GM18508 (cell line): ENCODE measurements around the gene SIGLECL1.

Experiments used
- ATAC-seq: cut with Tn5 transposase; IDR thresholded peaks from one replicate; pipeline ENCODE4 v1.9.1; 2021; ENCODE audit warnings: moderate number of reproducible peaks; ENCODE audit not compliant: insufficient read depth, unreplicated experiment

SIGLECL1 gene

GRCh38 chr19:51252306-51253079 is 1.6 kb downstream of the SIGLECL1 start:
- no peak for ATAC-seq

GRCh38 chr19:51253088-51253806 is 2.4 kb downstream of the SIGLECL1 start:
- no peak for ATAC-seq

GRCh38 chr19:51256155-51256625 is 5.3 kb downstream of the SIGLECL1 start:
- ATAC-seq, result no peak

GRCh38 chr19:51257471-51257870 is 6.6 kb downstream of the SIGLECL1 start:
- no peak for ATAC-seq

- no peak for ATAC-seq
These were observed 7.6 kb downstream of the SIGLECL1 start for GRCh38 chr19:51258165-51259160.

GRCh38 chr19:51259348-51260245 is 8.7 kb downstream of the SIGLECL1 start:
- ATAC-seq, result no peak

- no peak for ATAC-seq
These were observed 12.9 kb downstream of the SIGLECL1 start for GRCh38 chr19:51263808-51264207.

- ATAC-seq, result no peak
These were observed 20.2 kb downstream of the SIGLECL1 start for GRCh38 chr19:51271067-51271466.

- no peak for ATAC-seq
These were observed 21.4 kb downstream of the SIGLECL1 start for GRCh38 chr19:51272183-51272810.

GRCh38 chr19:51274049-51274770 is 23.3 kb downstream of the SIGLECL1 start:
- no peak for ATAC-seq

- no peak for ATAC-seq
These were observed 26.2 kb downstream of the SIGLECL1 start for GRCh38 chr19:51277112-51277511.

- ATAC-seq, result no peak
These were observed 31.5 kb downstream of the SIGLECL1 start for GRCh38 chr19:51282335-51282734.

GRCh38 chr19:51285682-51286081 is 34.8 kb downstream of the SIGLECL1 start:
- no peak for ATAC-seq

GRCh38 chr19:51289635-51290034 is 38.8 kb downstream of the SIGLECL1 start:
- ATAC-seq, result no peak

GRCh38 chr19:51292971-51293370 is 42.1 kb downstream of the SIGLECL1 start:
- ATAC-seq, result no peak

- ATAC-seq, result no peak
These were observed 42.8 kb downstream of the SIGLECL1 start for GRCh38 chr19:51293571-51294210.

- ATAC-seq, result no peak
These were observed 43.5 kb downstream of the SIGLECL1 start for GRCh38 chr19:51294211-51294976.
